Hepatocyte (in vitro differentiated cells): ENCODE data around the gene AKAP6.

Experiments used
- EZH2 ChIP-seq: fragments of 200-600 bp; sonication (generic); IDR thresholded peaks from 2 replicates; pipeline ENCODE4 v1.6.1; 2016; ENCODE audit warnings: antibody characterized with exemption, mild to moderate bottlenecking, borderline replicate concordance
- TF ChIP-seq, protein P1 (sequence below): fragments of 200-600 bp; sonication (generic); IDR thresholded peaks from 2 replicates; pipeline ENCODE4 v1.5.1; 2016; ENCODE audit warnings: antibody characterized with exemption, mild to moderate bottlenecking; ENCODE audit not compliant: poor library complexity

DNA sequence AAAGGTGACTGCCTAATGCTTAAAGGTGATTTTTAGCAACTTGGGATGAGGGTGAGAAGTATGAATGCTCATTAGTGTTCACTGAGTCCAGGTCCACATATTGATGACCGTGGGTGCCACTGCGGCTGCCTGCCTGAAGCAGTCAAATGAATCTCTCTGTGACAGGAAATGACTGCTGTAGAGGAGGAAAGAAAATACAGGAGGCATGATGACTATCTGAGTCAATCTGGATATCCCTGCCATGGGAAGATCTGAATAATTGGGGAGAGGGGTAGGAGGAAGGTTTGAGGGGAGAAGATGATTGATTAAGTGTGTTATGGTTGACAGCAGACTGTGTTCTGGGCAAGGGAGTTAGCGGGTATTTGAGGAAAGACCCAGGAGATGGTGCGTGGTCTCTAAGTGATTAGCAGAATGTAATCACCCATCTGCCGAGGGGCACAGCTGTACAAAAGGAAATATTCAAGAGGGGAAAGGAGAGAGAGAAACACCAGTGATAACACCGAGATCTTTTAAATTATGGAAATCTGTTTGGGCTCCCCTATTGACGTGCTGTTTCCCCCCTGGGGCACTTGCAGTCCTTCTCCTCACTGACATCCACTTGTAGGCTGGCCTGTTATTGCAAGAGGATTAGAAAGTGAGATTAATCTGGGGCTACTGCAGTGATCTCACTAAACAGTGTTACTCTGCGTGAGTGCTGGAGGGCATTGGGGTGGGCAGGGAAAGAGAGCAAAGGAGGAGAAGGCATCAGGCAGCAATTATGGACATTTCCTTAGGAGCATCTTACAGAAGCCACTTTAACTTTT lies 97.7 kb downstream of the AKAP6 start:
- TF ChIP-seq, protein P1, sequence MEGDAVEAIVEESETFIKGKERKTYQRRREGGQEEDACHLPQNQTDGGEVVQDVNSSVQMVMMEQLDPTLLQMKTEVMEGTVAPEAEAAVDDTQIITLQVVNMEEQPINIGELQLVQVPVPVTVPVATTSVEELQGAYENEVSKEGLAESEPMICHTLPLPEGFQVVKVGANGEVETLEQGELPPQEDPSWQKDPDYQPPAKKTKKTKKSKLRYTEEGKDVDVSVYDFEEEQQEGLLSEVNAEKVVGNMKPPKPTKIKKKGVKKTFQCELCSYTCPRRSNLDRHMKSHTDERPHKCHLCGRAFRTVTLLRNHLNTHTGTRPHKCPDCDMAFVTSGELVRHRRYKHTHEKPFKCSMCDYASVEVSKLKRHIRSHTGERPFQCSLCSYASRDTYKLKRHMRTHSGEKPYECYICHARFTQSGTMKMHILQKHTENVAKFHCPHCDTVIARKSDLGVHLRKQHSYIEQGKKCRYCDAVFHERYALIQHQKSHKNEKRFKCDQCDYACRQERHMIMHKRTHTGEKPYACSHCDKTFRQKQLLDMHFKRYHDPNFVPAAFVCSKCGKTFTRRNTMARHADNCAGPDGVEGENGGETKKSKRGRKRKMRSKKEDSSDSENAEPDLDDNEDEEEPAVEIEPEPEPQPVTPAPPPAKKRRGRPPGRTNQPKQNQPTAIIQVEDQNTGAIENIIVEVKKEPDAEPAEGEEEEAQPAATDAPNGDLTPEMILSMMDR, result no peak
- TF ChIP-seq EZH2, result no peak
